Loucy (cell line): ENCODE measurements around the gene FOXO3.

ENCODE experiments used
- CTCF ChIP-seq: fragments of 200-600 bp; sonication (generic); conservative IDR thresholded peaks from 2 replicates; pipeline ENCODE4 v1.5.1; 2014; ENCODE audit warnings: mild to moderate bottlenecking, antibody characterized with exemption, low read length
- EZH2phosphoT487 ChIP-seq: fragments of 200-600 bp; IDR thresholded peaks from 2 replicates; pipeline ENCODE4 v1.6.1; 2018; ENCODE audit warnings: antibody characterized with exemption, mild to moderate bottlenecking, moderate library complexity, borderline replicate concordance

DNA sequence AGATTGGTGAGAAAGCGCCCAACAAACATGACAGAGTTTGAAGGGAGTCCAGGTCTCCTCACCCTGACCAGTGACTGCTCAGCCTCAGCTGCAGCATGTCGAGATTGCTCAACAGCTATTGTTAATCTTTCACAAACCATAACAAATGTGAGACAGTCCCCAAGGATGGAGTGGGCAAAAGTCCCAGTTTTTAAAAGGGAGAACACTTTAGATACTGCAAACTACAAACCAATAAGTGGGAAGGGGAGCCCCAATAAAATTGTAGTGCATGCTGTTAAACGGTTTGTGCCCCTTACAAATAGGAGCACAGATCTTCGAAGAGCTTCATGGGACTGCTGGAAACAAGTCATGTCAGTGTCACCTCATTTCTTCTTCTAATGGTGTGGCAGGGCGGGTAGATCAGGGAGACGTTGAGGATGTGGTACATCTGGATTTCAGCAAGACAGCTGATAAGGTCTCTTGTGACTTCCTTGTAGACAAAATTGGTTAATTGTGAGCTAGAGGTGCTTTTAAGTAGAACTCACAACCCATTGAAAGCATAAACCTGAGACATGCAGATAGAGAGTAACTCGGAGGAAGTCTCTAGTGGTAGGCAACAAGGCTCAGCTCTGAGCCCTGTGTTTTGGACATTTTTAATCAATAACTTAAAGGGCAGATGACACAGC is 153.5 kb downstream of the FOXO3 start:
- TF ChIP-seq CTCF (no peak), EZH2phosphoT487 (no peak)
